ENCODE measurements around the gene TEX11. TPM values are rescaled to one million over a fixed set of nuclear protein-coding genes. Genes with fewer than 3 reads are reported as not detected.

TEX11 gene
- total and polyA plus RNA-seq, 2 experiments from 2014 or later, result 0.60 to 1.0 TPM

DNA sequence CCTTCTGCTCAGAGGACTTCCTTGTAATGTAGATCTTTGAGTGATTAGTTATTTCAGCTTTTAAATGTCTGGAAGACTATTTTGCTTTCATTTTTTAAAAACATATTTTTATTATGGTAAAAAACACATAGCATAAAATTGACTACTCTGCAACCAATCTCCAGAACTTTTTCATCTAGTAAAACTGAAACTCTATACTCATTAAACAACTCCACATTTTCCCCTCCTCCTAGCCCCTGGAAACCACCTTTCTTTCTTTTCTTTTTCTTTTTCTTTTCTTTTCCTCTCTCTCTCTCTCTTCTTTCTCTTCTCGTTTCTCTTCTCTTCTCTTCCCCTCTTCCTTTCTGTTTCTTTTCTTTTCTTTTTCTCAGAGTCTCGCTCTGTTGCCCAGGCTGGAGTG lies 233.2 kb downstream of the TEX11 start:
- Histone ChIP-seq H3K4me1 (ENCODE audit: insufficient read depth) (no peaks in the 10 kb centered on the region), H3K27ac (ENCODE audit: low read depth) (no peak overlapping the region), H3K36me3 (ENCODE audit: insufficient read depth) (no peaks in the 10 kb centered on the region), H3K4me3 (no peak overlapping the region), H3F3A (replicated peaks; ENCODE audit: low read depth) (no peaks in the 10 kb centered on the region), H4K20me1 (replicated peaks; ENCODE audit: insufficient read depth) (no peaks in the 10 kb centered on the region), H3K9me2 (ENCODE audit: insufficient read depth) (no peaks in the 10 kb centered on the region), H3K79me2 (replicated peaks; ENCODE audit: insufficient read depth) (no peaks in the 10 kb centered on the region), H2AFZ (no peak overlapping the region), H3K27me3 (ENCODE audit: insufficient read depth) (no peaks in the 10 kb centered on the region), H3K4me2 (no peak overlapping the region)
- H3K36me3 Mint-ChIP-seq (ENCODE audit: low read depth), result no peaks in the 10 kb centered on the region
- ATAC-seq (no peak), DNase-seq (ENCODE audit: low spot score) (no peak)
- no peak for TF ChIP-seq JUNB (IDR thresholded peaks at IDR 0.05; ENCODE audit: unreplicated experiment)
- TF ChIP-seq STAT1 (IDR thresholded peaks at IDR 0.05; ENCODE audit: unreplicated experiment), result no peak
- TF ChIP-seq NANOG (IDR thresholded peaks at IDR 0.05; ENCODE audit: borderline replicate concordance), result no peak
- TF ChIP-seq, protein P1, sequence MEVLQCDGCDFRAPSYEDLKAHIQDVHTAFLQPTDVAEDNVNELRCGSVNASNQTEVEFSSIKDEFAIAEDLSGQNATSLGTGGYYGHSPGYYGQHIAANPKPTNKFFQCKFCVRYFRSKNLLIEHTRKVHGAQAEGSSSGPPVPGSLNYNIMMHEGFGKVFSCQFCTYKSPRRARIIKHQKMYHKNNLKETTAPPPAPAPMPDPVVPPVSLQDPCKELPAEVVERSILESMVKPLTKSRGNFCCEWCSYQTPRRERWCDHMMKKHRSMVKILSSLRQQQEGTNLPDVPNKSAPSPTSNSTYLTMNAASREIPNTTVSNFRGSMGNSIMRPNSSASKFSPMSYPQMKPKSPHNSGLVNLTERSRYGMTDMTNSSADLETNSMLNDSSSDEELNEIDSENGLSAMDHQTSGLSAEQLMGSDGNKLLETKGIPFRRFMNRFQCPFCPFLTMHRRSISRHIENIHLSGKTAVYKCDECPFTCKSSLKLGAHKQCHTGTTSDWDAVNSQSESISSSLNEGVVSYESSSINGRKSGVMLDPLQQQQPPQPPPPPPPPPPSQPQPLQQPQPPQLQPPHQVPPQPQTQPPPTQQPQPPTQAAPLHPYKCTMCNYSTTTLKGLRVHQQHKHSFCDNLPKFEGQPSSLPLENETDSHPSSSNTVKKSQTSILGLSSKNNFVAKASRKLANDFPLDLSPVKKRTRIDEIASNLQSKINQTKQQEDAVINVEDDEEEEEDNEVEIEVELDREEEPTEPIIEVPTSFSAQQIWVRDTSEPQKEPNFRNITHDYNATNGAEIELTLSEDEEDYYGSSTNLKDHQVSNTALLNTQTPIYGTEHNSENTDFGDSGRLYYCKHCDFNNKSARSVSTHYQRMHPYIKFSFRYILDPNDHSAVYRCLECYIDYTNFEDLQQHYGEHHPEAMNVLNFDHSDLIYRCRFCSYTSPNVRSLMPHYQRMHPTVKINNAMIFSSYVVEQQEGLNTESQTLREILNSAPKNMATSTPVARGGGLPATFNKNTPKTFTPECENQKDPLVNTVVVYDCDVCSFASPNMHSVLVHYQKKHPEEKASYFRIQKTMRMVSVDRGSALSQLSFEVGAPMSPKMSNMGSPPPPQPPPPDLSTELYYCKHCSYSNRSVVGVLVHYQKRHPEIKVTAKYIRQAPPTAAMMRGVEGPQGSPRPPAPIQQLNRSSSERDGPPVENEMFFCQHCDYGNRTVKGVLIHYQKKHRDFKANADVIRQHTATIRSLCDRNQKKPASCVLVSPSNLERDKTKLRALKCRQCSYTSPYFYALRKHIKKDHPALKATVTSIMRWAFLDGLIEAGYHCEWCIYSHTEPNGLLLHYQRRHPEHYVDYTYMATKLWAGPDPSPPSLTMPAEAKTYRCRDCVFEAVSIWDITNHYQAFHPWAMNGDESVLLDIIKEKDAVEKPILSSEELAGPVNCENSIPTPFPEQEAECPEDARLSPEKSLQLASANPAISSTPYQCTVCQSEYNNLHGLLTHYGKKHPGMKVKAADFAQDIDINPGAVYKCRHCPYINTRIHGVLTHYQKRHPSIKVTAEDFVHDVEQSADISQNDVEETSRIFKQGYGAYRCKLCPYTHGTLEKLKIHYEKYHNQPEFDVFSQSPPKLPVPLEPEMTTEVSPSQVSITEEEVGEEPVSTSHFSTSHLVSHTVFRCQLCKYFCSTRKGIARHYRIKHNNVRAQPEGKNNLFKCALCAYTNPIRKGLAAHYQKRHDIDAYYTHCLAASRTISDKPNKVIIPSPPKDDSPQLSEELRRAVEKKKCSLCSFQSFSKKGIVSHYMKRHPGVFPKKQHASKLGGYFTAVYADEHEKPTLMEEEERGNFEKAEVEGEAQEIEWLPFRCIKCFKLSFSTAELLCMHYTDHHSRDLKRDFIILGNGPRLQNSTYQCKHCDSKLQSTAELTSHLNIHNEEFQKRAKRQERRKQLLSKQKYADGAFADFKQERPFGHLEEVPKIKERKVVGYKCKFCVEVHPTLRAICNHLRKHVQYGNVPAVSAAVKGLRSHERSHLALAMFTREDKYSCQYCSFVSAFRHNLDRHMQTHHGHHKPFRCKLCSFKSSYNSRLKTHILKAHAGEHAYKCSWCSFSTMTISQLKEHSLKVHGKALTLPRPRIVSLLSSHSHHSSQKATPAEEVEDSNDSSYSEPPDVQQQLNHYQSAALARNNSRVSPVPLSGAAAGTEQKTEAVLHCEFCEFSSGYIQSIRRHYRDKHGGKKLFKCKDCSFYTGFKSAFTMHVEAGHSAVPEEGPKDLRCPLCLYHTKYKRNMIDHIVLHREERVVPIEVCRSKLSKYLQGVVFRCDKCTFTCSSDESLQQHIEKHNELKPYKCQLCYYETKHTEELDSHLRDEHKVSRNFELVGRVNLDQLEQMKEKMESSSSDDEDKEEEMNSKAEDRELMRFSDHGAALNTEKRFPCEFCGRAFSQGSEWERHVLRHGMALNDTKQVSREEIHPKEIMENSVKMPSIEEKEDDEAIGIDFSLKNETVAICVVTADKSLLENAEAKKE (CRISPR knock-in tag; IDR thresholded peaks at IDR 0.05), result no peak
- TF ChIP-seq, protein P2, sequence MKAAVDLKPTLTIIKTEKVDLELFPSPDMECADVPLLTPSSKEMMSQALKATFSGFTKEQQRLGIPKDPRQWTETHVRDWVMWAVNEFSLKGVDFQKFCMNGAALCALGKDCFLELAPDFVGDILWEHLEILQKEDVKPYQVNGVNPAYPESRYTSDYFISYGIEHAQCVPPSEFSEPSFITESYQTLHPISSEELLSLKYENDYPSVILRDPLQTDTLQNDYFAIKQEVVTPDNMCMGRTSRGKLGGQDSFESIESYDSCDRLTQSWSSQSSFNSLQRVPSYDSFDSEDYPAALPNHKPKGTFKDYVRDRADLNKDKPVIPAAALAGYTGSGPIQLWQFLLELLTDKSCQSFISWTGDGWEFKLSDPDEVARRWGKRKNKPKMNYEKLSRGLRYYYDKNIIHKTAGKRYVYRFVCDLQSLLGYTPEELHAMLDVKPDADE (IDR thresholded peaks at IDR 0.05), result no peak
- TF ChIP-seq, protein P3, sequence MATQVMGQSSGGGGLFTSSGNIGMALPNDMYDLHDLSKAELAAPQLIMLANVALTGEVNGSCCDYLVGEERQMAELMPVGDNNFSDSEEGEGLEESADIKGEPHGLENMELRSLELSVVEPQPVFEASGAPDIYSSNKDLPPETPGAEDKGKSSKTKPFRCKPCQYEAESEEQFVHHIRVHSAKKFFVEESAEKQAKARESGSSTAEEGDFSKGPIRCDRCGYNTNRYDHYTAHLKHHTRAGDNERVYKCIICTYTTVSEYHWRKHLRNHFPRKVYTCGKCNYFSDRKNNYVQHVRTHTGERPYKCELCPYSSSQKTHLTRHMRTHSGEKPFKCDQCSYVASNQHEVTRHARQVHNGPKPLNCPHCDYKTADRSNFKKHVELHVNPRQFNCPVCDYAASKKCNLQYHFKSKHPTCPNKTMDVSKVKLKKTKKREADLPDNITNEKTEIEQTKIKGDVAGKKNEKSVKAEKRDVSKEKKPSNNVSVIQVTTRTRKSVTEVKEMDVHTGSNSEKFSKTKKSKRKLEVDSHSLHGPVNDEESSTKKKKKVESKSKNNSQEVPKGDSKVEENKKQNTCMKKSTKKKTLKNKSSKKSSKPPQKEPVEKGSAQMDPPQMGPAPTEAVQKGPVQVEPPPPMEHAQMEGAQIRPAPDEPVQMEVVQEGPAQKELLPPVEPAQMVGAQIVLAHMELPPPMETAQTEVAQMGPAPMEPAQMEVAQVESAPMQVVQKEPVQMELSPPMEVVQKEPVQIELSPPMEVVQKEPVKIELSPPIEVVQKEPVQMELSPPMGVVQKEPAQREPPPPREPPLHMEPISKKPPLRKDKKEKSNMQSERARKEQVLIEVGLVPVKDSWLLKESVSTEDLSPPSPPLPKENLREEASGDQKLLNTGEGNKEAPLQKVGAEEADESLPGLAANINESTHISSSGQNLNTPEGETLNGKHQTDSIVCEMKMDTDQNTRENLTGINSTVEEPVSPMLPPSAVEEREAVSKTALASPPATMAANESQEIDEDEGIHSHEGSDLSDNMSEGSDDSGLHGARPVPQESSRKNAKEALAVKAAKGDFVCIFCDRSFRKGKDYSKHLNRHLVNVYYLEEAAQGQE (IDR thresholded peaks at IDR 0.05; ENCODE audit: unreplicated experiment), result no peak
- TF ChIP-seq EZH2phosphoT487 (IDR thresholded peaks at IDR 0.05; ENCODE audit: unreplicated experiment), result no peak
- TF ChIP-seq ZNF331 (CRISPR knock-in tag; IDR thresholded peaks at IDR 0.05; ENCODE audit: low read depth), result no peak
- no peak for TF ChIP-seq ZNF114 (CRISPR knock-in tag; IDR thresholded peaks at IDR 0.05)
- TF ChIP-seq EZH2 (IDR thresholded peaks at IDR 0.05; ENCODE audit: low read depth, unreplicated experiment), result no peak
- TF ChIP-seq CREB1 (CRISPR knock-in tag; IDR thresholded peaks at IDR 0.05; ENCODE audit: low read depth), result no peak
- TF ChIP-seq, protein P4, sequence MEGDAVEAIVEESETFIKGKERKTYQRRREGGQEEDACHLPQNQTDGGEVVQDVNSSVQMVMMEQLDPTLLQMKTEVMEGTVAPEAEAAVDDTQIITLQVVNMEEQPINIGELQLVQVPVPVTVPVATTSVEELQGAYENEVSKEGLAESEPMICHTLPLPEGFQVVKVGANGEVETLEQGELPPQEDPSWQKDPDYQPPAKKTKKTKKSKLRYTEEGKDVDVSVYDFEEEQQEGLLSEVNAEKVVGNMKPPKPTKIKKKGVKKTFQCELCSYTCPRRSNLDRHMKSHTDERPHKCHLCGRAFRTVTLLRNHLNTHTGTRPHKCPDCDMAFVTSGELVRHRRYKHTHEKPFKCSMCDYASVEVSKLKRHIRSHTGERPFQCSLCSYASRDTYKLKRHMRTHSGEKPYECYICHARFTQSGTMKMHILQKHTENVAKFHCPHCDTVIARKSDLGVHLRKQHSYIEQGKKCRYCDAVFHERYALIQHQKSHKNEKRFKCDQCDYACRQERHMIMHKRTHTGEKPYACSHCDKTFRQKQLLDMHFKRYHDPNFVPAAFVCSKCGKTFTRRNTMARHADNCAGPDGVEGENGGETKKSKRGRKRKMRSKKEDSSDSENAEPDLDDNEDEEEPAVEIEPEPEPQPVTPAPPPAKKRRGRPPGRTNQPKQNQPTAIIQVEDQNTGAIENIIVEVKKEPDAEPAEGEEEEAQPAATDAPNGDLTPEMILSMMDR (conservative IDR thresholded peaks at IDR 0.05; ENCODE audit: low read depth in 2 of 2), result no peak
- TF ChIP-seq POLR2AphosphoS5 (IDR thresholded peaks at IDR 0.05; ENCODE audit: low read depth), result no peak
- H3K9me3 Mint-ChIP-seq, result no peaks in the 10 kb centered on the region; the same call in 2 of the 3 replicates
- H3K27ac Mint-ChIP-seq, result no peak overlapping the region
- no peak overlapping the region for H3K4me3 Mint-ChIP-seq
- no peaks in the 10 kb centered on the region for H3K4me1 Mint-ChIP-seq
- H3K27me3 Mint-ChIP-seq (ENCODE audit: insufficient read depth, low read depth, poor library complexity), result no peaks in the 10 kb centered on the region
